Measurements from ENCODE around the gene CST7. TPM values are rescaled to one million over a fixed set of nuclear protein-coding genes. Genes with fewer than 3 reads are reported as not detected.

The CST7 gene
- total RNA-seq, 1 experiment from 2014 or later = not detected

DNA sequence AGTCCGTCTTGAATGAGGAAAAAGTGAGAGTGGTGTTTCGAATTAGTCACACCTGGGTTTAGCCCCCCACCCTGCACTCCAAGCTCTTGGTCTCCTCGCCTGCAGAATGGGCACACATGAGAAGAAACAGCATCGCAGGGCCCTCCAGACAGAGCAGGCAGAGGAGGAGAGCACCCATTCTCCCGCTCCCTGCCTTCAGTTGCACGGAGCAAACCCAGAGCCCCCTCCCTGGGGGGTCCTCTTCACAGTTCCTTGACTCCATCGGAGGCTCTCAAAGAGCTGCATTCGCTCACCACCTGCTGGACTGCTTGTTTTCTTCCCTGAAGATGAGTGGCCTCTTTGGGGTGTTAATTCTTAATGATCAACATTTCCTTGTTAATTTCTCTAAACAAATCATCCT, 5.1 kb downstream of the CST7 start (continued):
- TF ChIP-seq, protein P1, sequence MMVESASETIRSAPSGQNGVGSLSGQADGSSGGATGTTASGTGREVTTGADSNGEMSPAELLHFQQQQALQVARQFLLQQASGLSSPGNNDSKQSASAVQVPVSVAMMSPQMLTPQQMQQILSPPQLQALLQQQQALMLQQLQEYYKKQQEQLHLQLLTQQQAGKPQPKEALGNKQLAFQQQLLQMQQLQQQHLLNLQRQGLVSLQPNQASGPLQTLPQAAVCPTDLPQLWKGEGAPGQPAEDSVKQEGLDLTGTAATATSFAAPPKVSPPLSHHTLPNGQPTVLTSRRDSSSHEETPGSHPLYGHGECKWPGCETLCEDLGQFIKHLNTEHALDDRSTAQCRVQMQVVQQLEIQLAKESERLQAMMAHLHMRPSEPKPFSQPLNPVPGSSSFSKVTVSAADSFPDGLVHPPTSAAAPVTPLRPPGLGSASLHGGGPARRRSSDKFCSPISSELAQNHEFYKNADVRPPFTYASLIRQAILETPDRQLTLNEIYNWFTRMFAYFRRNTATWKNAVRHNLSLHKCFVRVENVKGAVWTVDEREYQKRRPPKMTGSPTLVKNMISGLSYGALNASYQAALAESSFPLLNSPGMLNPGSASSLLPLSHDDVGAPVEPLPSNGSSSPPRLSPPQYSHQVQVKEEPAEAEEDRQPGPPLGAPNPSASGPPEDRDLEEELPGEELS (CRISPR knock-in tag; IDR thresholded peaks at IDR 0.05) = no peak
- TF ChIP-seq, protein P2, sequence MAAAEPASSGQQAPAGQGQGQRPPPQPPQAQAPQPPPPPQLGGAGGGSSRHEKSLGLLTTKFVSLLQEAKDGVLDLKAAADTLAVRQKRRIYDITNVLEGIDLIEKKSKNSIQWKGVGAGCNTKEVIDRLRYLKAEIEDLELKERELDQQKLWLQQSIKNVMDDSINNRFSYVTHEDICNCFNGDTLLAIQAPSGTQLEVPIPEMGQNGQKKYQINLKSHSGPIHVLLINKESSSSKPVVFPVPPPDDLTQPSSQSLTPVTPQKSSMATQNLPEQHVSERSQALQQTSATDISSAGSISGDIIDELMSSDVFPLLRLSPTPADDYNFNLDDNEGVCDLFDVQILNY (CRISPR knock-in tag; IDR thresholded peaks at IDR 0.05) = no peak
- TF ChIP-seq GTF2I (CRISPR knock-in tag; conservative IDR thresholded peaks at IDR 0.05) = no peak
- no peak for TF ChIP-seq CREM (CRISPR knock-in tag; IDR thresholded peaks at IDR 0.05)

DNA sequence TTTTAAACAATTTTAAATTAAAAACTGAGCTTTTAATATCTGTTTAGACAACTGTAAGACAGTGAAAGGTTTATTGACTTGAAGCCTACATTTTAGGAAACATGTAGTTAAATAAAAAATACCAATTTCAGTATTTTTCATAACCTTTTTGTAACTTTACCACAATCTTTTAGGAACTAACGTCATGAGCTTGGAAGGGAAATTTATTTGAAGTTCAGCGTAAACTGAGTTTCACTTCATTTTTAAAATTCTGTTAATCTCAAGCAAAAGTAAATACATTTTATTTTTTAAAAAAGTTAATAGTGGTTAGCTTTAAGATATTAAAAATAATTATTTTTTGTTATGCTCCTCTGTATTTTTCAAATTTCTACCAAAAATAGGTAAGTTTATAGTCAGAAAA, 5.5 kb downstream of the CST7 start:
- Mint-ChIP-seq H3K27ac (no peak overlapping the region), H3K27me3 (ENCODE audit: low read depth) (no peaks in the 10 kb centered on the region), H3K9me3 (no peaks in the 10 kb centered on the region), H3K4me1 (peaks cover 14% of the 10 kb centered on the region), H3K36me3 (no peaks in the 10 kb centered on the region), H3K4me3 (no peak overlapping the region)
- POLR2A ChIA-PET = interaction anchor here (1.1 kb wide), 1 partner anchor 12 kb away, joined by 3 read pairs; no protein-coding TSS in a partner anchor
- TF ChIP-seq, protein P3, sequence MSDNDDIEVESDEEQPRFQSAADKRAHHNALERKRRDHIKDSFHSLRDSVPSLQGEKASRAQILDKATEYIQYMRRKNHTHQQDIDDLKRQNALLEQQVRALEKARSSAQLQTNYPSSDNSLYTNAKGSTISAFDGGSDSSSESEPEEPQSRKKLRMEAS (CRISPR knock-in tag; IDR thresholded peaks at IDR 0.05) = no peak
- no peak for TF ChIP-seq ZNF263 (CRISPR knock-in tag; IDR thresholded peaks at IDR 0.05; ENCODE audit: low read depth)
- TF ChIP-seq, protein P4, sequence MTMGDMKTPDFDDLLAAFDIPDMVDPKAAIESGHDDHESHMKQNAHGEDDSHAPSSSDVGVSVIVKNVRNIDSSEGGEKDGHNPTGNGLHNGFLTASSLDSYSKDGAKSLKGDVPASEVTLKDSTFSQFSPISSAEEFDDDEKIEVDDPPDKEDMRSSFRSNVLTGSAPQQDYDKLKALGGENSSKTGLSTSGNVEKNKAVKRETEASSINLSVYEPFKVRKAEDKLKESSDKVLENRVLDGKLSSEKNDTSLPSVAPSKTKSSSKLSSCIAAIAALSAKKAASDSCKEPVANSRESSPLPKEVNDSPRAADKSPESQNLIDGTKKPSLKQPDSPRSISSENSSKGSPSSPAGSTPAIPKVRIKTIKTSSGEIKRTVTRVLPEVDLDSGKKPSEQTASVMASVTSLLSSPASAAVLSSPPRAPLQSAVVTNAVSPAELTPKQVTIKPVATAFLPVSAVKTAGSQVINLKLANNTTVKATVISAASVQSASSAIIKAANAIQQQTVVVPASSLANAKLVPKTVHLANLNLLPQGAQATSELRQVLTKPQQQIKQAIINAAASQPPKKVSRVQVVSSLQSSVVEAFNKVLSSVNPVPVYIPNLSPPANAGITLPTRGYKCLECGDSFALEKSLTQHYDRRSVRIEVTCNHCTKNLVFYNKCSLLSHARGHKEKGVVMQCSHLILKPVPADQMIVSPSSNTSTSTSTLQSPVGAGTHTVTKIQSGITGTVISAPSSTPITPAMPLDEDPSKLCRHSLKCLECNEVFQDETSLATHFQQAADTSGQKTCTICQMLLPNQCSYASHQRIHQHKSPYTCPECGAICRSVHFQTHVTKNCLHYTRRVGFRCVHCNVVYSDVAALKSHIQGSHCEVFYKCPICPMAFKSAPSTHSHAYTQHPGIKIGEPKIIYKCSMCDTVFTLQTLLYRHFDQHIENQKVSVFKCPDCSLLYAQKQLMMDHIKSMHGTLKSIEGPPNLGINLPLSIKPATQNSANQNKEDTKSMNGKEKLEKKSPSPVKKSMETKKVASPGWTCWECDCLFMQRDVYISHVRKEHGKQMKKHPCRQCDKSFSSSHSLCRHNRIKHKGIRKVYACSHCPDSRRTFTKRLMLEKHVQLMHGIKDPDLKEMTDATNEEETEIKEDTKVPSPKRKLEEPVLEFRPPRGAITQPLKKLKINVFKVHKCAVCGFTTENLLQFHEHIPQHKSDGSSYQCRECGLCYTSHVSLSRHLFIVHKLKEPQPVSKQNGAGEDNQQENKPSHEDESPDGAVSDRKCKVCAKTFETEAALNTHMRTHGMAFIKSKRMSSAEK (CRISPR knock-in tag; IDR thresholded peaks at IDR 0.05; ENCODE audit: borderline replicate concordance) = no peak
- TF ChIP-seq, protein P5, sequence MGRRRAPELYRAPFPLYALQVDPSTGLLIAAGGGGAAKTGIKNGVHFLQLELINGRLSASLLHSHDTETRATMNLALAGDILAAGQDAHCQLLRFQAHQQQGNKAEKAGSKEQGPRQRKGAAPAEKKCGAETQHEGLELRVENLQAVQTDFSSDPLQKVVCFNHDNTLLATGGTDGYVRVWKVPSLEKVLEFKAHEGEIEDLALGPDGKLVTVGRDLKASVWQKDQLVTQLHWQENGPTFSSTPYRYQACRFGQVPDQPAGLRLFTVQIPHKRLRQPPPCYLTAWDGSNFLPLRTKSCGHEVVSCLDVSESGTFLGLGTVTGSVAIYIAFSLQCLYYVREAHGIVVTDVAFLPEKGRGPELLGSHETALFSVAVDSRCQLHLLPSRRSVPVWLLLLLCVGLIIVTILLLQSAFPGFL (CRISPR knock-in tag; IDR thresholded peaks at IDR 0.05; ENCODE audit: borderline replicate concordance) = no peak
- TF ChIP-seq, protein P6, sequence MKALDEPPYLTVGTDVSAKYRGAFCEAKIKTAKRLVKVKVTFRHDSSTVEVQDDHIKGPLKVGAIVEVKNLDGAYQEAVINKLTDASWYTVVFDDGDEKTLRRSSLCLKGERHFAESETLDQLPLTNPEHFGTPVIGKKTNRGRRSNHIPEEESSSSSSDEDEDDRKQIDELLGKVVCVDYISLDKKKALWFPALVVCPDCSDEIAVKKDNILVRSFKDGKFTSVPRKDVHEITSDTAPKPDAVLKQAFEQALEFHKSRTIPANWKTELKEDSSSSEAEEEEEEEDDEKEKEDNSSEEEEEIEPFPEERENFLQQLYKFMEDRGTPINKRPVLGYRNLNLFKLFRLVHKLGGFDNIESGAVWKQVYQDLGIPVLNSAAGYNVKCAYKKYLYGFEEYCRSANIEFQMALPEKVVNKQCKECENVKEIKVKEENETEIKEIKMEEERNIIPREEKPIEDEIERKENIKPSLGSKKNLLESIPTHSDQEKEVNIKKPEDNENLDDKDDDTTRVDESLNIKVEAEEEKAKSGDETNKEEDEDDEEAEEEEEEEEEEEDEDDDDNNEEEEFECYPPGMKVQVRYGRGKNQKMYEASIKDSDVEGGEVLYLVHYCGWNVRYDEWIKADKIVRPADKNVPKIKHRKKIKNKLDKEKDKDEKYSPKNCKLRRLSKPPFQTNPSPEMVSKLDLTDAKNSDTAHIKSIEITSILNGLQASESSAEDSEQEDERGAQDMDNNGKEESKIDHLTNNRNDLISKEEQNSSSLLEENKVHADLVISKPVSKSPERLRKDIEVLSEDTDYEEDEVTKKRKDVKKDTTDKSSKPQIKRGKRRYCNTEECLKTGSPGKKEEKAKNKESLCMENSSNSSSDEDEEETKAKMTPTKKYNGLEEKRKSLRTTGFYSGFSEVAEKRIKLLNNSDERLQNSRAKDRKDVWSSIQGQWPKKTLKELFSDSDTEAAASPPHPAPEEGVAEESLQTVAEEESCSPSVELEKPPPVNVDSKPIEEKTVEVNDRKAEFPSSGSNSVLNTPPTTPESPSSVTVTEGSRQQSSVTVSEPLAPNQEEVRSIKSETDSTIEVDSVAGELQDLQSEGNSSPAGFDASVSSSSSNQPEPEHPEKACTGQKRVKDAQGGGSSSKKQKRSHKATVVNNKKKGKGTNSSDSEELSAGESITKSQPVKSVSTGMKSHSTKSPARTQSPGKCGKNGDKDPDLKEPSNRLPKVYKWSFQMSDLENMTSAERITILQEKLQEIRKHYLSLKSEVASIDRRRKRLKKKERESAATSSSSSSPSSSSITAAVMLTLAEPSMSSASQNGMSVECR (CRISPR knock-in tag; IDR thresholded peaks at IDR 0.05; ENCODE audit: borderline replicate concordance) = no peak
- TF ChIP-seq, protein P7, sequence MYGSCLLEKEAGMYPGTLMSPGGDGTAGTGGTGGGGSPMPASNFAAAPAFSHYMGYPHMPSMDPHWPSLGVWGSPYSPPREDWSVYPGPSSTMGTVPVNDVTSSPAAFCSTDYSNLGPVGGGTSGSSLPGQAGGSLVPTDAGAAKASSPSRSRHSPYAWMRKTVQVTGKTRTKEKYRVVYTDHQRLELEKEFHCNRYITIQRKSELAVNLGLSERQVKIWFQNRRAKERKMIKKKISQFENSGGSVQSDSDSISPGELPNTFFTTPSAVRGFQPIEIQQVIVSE (CRISPR knock-in tag; IDR thresholded peaks at IDR 0.05; ENCODE audit: borderline replicate concordance) = no peak
- TF ChIP-seq, protein P8, sequence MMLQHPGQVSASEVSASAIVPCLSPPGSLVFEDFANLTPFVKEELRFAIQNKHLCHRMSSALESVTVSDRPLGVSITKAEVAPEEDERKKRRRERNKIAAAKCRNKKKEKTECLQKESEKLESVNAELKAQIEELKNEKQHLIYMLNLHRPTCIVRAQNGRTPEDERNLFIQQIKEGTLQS (CRISPR knock-in tag; conservative IDR thresholded peaks at IDR 0.05) = no peak
- no peak for TF ChIP-seq ZNF232 (CRISPR knock-in tag; IDR thresholded peaks at IDR 0.05)
- TF ChIP-seq, protein P9, sequence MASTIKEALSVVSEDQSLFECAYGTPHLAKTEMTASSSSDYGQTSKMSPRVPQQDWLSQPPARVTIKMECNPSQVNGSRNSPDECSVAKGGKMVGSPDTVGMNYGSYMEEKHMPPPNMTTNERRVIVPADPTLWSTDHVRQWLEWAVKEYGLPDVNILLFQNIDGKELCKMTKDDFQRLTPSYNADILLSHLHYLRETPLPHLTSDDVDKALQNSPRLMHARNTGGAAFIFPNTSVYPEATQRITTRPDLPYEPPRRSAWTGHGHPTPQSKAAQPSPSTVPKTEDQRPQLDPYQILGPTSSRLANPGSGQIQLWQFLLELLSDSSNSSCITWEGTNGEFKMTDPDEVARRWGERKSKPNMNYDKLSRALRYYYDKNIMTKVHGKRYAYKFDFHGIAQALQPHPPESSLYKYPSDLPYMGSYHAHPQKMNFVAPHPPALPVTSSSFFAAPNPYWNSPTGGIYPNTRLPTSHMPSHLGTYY (CRISPR knock-in tag; IDR thresholded peaks at IDR 0.05) = no peak
- TF ChIP-seq JAZF1 (CRISPR knock-in tag; IDR thresholded peaks at IDR 0.05) = no peak
- TF ChIP-seq RELA (CRISPR knock-in tag; IDR thresholded peaks at IDR 0.05; ENCODE audit: borderline replicate concordance) = no peak
- TF ChIP-seq GABPB1 (CRISPR knock-in tag; IDR thresholded peaks at IDR 0.05) = no peak
- no peak for TF ChIP-seq CREM (CRISPR knock-in tag; IDR thresholded peaks at IDR 0.05)
- no peak for TF ChIP-seq TP53 (CRISPR knock-in tag; IDR thresholded peaks at IDR 0.05)
- TF ChIP-seq ZNF671 (CRISPR knock-in tag; IDR thresholded peaks at IDR 0.05) = no peak
- TF ChIP-seq JUN (CRISPR knock-in tag; IDR thresholded peaks at IDR 0.05) = no peak
- TF ChIP-seq, protein P10, sequence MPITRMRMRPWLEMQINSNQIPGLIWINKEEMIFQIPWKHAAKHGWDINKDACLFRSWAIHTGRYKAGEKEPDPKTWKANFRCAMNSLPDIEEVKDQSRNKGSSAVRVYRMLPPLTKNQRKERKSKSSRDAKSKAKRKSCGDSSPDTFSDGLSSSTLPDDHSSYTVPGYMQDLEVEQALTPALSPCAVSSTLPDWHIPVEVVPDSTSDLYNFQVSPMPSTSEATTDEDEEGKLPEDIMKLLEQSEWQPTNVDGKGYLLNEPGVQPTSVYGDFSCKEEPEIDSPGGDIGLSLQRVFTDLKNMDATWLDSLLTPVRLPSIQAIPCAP (CRISPR knock-in tag; IDR thresholded peaks at IDR 0.05) = no peak
- ATAC-seq (no peak), DNase-seq (ENCODE audit: low spot score) (no peak)
- CTCF ChIA-PET = interaction anchor here (0.6 to 3.2 kb wide), 3 partner anchors 10 to 37 kb away, joined by 3 to 11 read pairs (median 3); no protein-coding TSS in a partner anchor
